Stimulated activated CD8-positive, alpha-beta memory T cell treated with anti-CD3 and anti-CD28 coated beads, Interleukin-2, amount 100 ng/mL, for 1 hour (primary cell): ENCODE results near the gene ENO4.

Experiments used
- DNase-seq, 2 donors: peaks; one replicate each; pipeline ENCODE4 v3.0.0-alpha.2; 2020; ENCODE audit warnings: low read depth in 2 of 2

Gene ENO4, protein sequence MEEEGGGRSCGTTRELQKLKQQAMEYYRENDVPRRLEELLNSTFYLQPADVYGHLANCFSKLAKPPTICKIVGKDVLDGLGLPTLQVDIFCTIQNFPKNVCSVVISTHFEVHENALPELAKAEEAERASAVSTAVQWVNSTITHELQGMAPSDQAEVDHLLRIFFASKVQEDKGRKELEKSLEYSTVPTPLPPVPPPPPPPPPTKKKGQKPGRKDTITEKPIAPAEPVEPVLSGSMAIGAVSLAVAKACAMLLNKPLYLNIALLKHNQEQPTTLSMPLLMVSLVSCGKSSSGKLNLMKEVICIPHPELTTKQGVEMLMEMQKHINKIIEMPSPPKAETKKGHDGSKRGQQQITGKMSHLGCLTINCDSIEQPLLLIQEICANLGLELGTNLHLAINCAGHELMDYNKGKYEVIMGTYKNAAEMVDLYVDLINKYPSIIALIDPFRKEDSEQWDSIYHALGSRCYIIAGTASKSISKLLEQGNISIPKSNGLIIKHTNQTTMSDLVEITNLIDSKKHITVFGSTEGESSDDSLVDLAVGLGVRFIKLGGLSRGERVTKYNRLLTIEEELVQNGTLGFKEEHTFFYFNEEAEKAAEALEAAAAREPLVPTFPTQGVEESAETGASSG

DNA sequence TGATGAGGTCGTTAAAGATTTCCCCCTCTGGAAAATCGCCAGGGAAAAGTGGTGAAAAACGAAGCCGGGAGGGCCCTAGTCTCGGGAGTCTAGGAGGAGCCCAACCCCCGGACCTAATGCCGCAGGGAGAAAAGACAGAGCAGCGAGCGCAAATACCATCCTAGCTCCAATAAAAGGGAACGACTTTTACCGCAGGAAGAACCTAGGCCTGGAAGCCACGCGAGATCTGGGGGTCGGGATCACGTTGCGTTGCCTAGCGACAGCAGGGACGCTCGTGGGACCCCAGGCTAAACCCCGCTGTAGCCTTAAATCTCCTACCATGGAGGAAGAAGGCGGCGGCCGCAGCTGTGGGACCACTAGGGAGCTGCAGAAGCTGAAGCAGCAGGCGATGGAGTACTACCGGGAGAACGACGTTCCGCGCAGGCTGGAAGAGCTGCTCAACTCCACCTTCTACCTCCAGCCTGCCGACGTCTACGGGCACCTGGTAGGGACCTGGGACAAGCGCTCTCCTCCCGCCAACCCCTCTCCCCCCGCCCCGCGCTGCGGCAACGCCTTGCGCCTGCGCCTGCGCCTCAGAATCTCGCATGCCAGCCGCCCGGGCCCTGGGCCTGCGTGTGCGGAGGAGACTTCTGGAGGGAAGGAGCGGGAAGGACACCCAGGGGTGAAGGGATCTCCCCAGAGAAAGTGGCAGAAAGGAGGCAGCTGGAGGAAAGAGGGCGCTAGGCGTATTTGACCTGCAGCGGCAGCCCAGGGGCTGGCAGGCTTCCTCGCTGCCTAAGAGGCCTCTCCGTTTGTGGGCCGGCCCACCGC is at the start of gene ENO4:
Gene ENO4 (plus strand): TSS at position 252 of the 810 bp plus-strand sequence. CDS start 68 bp downstream, at position 320.
- DNase-seq, result no peak

DNA sequence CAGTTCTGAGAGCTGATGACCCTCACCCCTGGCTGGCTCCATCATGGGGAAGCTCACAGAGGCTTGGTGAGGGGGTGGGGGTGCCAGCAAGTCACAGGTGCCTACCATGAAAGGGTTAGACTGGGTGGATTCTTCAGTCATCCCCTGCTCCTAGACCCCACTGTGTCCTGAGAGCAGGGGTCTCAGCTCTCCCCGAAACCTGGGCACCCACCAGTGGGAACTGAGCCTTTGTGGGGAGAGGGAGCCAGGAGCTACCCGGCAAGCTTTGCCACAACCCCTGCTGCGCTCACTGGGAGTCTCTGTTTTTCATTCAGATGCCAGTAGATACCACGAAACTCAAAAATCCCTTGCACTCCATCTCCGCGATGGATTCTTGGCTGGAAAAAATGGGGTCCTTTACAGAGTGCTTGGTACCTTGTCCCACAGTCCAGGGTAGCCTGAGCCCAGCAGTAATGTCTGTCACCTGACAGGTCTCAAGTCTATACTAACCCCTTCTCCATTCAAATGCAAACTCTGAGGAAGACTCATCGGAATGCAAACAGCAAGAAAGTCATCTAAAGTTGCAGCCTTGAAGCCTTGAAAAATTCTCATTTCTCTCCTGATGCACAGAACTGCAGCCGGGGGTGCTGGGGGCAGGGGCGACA is 48.9 kb upstream of the ENO4 start:
- no peak for DNase-seq

DNA sequence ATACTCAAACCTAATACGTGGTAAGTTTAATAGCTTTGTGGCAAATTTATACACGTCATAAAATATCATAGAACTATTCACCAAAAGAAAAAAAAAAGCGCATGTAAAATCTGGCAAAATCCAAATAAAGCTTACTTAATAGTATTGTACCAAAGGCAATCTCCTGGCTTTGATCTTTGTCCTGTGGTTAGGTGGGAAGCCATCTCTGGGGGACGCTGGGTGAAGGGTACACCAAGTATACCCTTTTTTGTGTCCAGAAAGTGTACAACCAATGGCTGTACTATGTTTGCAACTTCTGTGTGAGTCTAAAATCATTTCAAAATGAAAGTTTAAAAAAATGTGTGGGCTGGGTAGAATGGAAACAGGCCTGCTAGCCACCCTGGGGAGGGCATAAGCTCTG is 47.6 kb upstream of the ENO4 start:
- no peak for DNase-seq

DNA sequence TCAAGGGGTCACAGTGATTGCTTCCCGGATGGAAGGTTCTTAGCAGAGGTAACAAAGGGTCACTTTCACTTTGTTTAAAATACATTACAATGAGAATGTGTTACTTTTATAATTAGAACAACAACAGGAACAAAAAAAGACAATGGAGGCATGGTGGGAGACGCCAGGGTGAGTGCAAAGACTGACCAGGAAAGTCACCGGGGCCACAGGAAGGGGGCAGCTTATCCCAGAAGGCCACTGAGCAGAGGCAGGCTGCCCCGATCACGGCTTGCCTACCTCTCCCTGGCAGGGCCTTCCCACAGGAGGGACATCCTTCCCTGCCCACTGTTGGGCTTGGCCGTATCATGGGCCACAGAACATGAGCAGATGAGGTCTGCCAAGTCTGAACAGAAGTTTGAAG is 46.8 kb upstream of the ENO4 start:
- DNase-seq, result no peak

DNA sequence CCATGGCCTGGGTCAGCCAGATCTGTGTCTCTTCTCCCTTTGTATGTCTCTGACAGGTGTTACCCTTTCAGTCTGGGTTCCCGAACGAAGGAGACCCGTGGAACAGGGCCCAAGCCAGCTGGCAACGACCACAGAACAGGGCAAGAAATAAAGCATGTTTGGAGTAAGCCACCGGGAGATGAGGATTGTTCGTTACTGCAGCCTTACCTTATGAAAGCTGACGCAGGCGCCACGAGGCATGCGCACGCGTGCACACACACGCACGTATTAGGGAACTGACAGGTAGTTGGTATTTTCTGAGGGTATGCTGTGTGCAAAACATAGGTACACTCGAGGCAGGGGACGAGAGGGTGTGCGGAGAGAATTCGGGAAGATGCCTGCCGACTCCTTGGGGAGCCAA is 46.4 kb upstream of the ENO4 start:
- DNase-seq, result no peak

DNA sequence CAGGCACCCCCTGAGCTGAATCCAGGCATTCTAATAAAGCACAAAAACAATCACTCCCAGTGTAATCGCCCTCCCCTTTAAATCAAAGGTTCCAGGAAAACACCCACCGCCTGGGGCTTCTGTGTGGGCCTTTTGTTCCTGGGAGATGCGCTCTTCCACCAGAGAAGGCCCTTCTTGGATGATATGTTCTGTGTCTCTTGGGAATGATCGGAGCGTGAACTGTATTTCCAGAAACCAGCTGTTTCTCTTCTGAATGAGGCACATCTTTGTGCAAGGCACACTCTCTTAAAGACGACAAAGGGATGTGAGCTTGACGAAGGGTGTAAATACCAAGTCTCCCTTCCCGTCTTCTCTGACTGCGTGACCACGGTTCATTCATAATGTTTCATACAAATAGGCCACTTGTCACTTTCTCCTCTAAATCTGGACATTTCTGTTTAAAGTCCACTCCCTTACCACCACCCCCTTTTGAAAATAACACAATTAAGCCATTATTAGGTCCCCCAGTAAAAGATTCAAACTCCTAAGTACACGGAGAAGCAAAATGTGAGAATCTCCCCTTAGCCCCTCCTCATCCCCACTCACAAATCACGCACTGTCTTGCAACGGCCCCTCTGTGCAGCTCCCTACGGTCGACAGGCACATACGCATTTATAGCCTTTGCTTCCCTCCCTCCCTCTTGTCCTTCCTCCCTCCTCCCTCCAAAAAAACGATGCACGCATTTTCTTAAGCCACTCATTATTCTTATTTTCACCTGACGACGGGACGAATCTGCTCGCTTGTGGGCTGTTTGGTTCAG is 45.6 kb upstream of the ENO4 start:
- DNase-seq, result no peak

DNA sequence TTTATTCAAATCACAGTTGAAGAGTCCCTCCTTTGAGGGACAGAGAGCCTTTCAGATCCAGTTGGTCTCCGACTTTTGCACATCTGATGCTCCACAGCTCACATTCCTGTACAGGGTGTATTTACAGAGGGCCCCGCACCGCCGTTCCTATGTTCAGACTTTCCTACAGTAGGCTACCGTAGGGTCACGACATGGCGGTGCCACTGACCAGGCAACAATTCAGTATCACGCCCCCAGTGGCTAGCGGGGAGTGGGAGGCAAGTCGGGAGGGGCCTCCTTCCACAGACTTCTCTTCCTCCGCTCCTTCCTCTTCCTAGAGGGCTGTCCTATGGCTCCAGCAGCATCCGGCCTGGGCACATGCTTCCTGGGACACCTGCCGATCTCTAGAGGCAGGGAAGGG is 40.6 kb upstream of the ENO4 start:
- no peak for DNase-seq

DNA sequence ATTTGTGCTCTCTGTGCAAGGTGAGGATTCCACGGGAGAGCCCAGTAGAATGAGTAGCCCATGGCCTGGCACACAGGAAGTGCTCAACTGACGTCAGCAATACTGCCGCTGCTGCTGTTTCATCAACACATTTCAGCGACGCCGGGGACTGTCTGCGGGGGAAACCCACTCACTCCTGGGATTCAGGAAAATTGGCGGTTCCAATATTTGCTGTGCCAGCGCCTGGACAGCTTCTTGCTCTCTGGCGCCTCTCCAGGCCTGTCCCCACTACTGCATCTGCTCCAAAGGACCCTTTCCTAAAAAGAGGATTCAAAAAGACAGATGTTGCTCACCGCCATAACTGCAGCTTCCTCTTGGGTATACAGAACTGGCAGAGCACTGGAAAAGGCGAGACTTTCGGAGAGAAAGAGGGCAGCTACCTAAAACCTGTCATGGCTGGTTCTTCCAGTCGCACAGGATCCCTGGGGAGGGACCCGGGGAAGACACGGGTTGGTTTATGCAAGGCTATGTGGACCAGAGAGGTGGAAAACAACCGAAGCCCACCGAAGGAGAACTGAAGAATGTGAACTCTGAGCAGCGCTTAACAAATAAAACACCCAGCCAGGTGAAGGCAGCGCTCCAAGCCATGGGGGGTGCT is 39.7 kb upstream of the ENO4 start:
- DNase-seq, result no peak

DNA sequence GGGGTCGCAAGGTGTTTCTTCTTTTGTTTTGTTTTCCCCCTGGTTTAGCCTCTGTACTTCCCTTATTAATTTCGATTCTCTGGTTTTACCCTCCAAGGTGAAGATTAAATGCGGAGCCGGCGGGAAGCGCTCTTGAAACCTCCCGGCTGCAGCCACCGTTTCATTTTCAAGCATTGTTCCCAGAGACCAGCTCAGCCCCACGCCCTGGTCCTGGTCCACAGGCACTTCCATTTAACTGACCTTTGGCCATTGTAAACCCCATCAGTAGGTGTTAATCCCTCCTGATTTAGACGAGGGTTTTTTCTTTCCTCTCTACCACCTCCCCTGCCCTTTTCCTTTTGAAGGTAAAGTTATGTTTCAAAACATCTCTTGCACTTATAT is 39.2 kb upstream of the ENO4 start:
- no peak for DNase-seq

DNA sequence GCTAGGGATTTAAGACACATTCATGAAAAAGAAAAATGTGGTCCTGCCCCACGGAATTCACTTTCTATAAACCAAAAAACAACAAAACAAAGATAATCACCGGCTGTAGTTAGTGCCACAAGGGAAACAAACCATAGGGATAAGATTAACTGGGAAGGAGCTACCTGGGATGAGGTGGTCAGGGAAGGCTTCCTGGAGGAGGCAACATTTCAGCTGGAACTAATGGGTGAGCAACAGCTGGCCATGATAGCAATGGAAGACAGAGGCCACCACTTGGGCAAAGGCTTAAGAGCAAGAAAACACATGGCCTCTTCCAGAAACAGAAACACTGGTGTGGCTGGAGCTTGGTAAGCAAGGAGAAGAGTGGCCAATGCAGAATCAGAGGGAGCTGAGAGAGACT is 38.4 kb upstream of the ENO4 start:
- no peak for DNase-seq

DNA sequence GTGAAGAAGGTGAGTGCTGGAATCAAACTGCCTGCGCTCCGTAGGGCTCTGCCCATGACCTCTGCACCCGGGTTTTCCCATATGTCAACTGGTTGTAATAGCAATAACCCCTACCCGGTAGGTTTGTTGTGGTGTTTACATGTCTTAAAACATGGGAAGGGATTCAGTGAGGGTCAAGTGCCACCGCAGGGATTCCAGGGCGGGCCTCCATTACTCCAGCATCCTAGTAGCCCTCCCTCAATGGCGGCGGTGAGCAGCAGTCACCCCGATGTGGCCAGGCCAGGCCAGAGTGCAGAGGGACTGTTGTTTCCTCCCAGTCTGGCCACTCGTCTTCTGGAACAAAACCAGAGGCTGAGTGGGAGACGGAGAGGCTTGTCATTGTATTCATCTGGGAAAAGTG is 37.6 kb upstream of the ENO4 start:
- no peak for DNase-seq

DNA sequence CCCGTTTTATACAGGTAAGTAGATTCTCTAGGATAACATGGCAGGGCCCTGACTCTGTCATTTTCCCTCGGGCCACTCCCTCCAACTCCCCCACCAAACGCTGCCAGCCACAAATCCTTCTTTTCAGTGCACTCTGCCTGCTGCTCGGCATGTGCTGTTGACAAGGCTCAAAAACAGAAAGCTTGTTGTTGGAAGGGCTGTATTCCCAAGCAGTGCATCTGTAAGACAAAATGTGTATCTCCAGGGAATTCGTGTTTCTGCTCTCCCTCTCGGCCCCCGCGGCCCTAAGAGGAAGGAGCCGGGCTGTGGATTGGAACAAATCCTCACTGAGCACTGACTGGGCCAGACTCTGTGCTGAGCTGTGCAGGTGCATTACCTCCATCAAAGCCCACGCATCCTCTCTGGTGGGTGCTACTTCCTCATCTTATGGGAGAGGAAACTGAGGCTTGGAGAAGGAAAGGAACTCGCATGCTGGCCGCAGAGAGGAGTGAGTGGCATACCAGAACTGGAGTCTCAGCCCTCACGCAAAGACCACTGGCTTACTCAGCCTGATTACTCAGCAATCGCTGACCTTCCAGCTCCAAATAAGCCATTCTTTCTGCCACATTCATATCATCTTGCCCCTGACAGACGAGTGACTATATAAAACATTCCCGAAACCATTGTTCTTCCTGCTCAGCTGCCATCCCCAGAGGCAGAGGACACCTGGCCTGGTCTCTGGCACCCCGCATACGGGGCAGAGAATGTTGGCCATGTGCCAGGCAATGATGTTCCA is 33.5 kb upstream of the ENO4 start:
- no peak for DNase-seq

DNA sequence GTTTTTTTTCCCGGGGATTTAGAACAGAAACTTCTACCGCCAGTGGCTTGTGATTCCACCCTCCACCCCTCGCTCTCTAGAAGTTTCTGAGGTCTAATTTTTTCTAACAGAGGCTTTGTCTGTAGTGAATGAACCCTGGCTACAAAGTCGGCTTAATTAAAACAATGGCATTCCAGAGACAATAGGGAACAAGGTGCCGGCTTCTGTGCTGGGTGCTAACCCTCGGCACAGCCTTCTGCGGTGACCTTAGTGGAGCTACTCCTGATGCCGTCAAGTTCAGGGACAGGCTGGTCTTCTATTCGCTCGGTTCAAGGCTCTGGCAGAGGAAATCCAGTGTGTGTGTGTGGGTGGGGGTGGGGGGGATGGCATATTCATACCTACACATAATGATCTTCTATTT is 32.1 kb upstream of the ENO4 start:
- no peak for DNase-seq

DNA sequence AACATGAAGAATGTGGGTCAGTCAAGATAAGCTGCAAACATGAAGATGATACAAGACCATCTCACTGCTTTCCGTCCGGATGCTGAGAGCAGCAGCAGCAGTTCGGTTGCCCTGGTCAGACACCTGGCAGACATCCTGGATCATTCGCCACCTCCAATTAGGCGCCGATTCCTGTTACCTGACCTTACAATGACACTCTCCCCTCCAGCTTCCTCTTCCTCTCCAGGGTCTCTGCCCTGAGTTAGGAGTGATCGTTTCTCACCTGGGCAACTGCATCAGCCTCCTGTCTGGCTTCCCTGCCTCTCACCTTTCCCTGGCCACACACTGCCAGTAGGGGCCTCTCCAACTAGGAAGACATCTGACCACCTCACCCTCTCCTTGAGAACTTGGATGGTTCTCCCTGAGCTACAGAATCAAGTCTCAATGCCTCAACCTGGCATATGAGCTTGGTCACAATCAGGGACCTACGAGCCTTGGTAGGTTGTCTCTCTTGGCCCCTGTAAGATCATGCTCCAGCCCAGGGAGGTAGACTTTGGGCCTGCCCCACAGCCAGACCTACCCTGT is 31.4 kb upstream of the ENO4 start:
- no peak for DNase-seq

DNA sequence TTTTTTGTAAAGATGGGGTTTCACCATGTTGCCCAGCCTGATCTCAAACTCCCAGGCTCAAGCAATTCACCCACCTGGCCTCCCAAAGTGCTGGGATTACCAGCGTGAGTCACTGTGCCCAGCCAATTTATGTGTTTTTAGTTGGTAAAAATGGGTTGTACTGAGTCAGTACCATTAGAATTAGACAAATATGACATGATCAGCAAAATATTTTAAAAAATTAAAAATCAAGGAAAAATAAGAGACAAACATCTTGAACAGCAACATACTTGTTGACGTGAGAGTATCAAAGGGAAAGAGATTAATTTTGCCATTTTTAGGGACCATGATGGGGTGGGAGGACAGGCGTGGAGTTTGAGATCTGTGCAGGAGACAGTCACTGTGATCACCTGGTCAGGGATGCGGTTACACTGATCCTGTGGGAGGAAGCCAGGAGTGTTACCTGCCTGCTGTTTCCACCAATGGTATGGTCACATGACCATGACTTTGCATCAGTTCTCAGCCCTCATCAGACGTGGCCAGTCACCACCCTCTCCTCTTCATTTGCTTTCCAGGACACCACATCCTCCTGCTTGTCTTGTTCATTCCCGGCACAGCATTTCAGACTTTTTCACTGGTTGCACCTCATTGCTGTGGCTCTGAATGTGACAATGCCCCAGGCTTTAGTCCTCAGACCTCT is 29.2 kb upstream of the ENO4 start:
- no peak for DNase-seq

DNA sequence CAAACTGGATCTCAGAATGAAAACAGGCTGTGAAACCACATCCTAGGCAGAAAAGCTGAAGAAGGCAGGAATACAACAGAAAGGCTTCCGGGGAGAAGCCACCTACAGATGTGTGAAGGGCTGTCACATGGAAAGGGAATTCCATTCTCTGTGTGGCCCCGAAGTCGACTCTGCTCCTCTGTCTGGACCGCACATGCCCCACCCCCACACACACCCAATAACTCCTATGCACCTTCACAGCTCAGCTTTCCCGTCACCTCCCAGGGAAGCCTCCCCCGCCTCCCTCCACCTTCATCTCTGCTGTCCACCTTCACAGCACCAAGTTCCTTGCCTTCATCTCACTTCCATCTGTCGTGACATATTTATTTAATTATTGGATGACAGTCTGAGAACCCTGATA is 23.4 kb upstream of the ENO4 start:
- DNase-seq, result no peak

DNA sequence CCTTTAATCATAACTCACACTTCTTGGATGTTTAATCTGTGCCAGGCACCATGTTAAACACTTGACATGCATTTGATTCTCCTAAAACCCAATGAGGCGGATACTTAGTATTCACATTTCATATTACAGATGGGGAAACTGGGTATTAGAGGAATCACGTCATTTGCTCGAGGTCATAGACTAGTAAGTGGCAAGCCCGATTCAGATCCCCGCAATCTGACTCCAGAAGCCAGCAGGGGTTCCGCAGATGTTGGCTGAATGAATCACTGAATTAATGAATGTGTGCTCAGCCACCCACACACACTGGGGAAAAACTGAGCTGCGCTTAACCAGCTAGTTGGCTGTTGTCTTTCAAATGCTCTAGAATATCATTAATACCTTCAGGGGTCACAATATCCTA is 22.5 kb upstream of the ENO4 start:
- no peak for DNase-seq

DNA sequence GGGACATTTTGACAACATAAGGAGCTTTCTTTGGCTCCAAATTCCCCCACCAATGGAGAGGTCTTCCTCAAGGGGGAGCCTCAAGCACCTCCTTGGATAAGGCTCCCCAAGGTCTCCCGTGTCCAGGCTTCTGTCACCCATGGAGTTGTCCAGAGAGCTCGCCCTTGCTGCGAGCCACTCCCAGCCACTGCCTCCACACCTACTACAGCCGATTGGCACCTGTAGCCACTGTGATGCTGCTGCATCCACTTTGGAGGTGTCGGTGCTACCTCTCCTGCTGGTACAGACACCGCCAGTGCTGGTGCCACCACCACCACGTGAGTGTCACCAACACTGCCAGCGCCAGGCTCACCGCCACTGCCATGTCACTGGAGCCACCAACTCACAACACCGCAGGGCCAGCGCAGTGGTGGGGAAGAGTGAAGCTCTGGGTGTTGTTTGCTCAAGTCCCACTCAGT is 22.1 kb upstream of the ENO4 start:
- no peak for DNase-seq

DNA sequence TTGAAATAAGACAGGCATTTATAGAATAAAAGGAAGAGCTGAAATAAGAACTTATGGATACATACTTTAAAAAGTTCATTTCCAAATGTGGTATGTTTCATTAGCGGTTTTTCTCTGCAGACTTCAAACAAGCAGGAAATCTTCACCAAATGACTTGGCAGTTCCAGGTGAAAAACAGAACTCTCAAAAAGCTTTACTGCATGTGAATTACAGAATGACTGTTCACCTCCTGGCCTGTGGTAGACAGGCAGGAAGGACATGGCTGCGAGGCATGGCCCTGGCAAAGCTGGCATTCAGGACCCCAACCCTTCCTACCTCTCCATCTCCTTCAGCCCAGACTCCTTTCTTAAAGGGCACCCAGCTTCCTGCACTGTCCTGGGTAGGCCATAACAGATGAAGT is 21.2 kb upstream of the ENO4 start:
- DNase-seq, result no peak
